NCI-H1436 treated with DMSO at 0.1 percent for 48 hours (cell line): ENCODE measurements around the gene IFIT5.
"Not testable (repeated sequence)": the region's sequence is repeated elsewhere in the genome, so short reads cannot be mapped to it uniquely, and the experiment has no call there.

ENCODE experiments used
- DNase-seq: peaks from one replicate; lab custom pipeline; 2025; lab: John Stamatoyannopoulos, UW

IFIT5 gene

GRCh38 chr10:89431977-89432376 is 17.6 kb downstream of the IFIT5 start:
- DNase-seq = no peak

- DNase-seq = no peak
These were observed 24.2 kb downstream of the IFIT5 start for GRCh38 chr10:89438525-89438924.

GRCh38 chr10:89440226-89441009 is 26.1 kb downstream of the IFIT5 start:
- no peak for DNase-seq

- DNase-seq = no peak
These were observed 27.9 kb downstream of the IFIT5 start for GRCh38 chr10:89442289-89442688.

- not testable (repeated sequence) for DNase-seq
These were observed 30.5 kb downstream of the IFIT5 start for GRCh38 chr10:89444819-89445218.

- DNase-seq = no peak
These were observed 36.5 kb downstream of the IFIT5 start for GRCh38 chr10:89450901-89451300.

- no peak for DNase-seq
These were observed 37.8 kb downstream of the IFIT5 start for GRCh38 chr10:89452193-89452592.

GRCh38 chr10:89454561-89455347 is 40.4 kb downstream of the IFIT5 start:
- DNase-seq = no peak

GRCh38 chr10:89458291-89458690 is 43.9 kb downstream of the IFIT5 start:
- DNase-seq = no peak

GRCh38 chr10:89458784-89459183 is 44.4 kb downstream of the IFIT5 start:
- DNase-seq = no peak

GRCh38 chr10:89463846-89464537 is 49.6 kb downstream of the IFIT5 start:
- DNase-seq = no peak

GRCh38 chr10:89465196-89465595 is 50.8 kb downstream of the IFIT5 start:
- no peak for DNase-seq

- DNase-seq = no peak
These were observed 52.2 kb downstream of the IFIT5 start for GRCh38 chr10:89466599-89467035.

GRCh38 chr10:89468191-89468965 is 54.0 kb downstream of the IFIT5 start:
- no peak for DNase-seq

- no peak for DNase-seq
These were observed 55.1 kb downstream of the IFIT5 start for GRCh38 chr10:89469517-89469916.
